DOHH2 (cell line): Measurements from ENCODE around the gene ARHGEF7.

ENCODE experiments used
- CTCF ChIP-seq: fragments of 200-600 bp; sonication (generic); IDR thresholded peaks from one replicate; pipeline ENCODE4 v1.5.1; 2014; ENCODE audit warnings: antibody characterized with exemption, mild to moderate bottlenecking, low read depth, low read length; ENCODE audit not compliant: poor library complexity, severe bottlenecking
- EZH2phosphoT487 ChIP-seq: fragments of 200-600 bp; sonication (generic); IDR thresholded peaks from 2 replicates; pipeline ENCODE4 v1.6.1; 2017; ENCODE audit warnings: borderline replicate concordance, mild to moderate bottlenecking, antibody characterized with exemption, low read length, moderate library complexity, mixed read lengths

- TF ChIP-seq CTCF, result no peak
- no peak for TF ChIP-seq EZH2phosphoT487
Measured at GRCh38 chr13:111118898-111119607, 3.9 kb downstream of the ARHGEF7 start.
